Hematopoietic multipotent progenitor cell treated with erythropoietin and hydrocortisone succinate and interleukin-3 and kit ligand, for 6 days (in vitro differentiated cells): ENCODE results near the gene MTREX.

Experiments
- DNase-seq: peaks from one replicate; pipeline ENCODE4 v3.0.0-alpha.2; 2015

The MTREX gene

GRCh38 chr5:55385846-55386245, 78.1 kb downstream of the MTREX start:
- DNase-seq: no peak

- no peak for DNase-seq
Observed at GRCh38 chr5:55386356-55386755, 78.6 kb downstream of the MTREX start.

- DNase-seq: no peak
Observed at GRCh38 chr5:55387865-55388264, 80.1 kb downstream of the MTREX start.

- no peak for DNase-seq
Observed at GRCh38 chr5:55391707-55392106, 83.9 kb downstream of the MTREX start.

GRCh38 chr5:55392669-55393068, 84.9 kb downstream of the MTREX start:
- no peak for DNase-seq

- no peak for DNase-seq
Observed at GRCh38 chr5:55393501-55394175, 85.8 kb downstream of the MTREX start.

- no peak for DNase-seq
Observed at GRCh38 chr5:55402199-55402598, 94.4 kb downstream of the MTREX start.

GRCh38 chr5:55406292-55406691, 98.5 kb downstream of the MTREX start:
- DNase-seq: no peak

GRCh38 chr5:55407059-55407684, 99.4 kb downstream of the MTREX start:
- DNase-seq: peak; percentile 58

- no peak for DNase-seq
Observed at GRCh38 chr5:55407984-55408383, 100.2 kb downstream of the MTREX start.

- DNase-seq: no peak
Observed at GRCh38 chr5:55409775-55410174, 102.0 kb downstream of the MTREX start.

GRCh38 chr5:55410845-55411244, 103.1 kb downstream of the MTREX start:
- DNase-seq: peak; percentile 16

- peak; percentile 16 for DNase-seq
Observed at GRCh38 chr5:55411876-55412275, 104.1 kb downstream of the MTREX start.

GRCh38 chr5:55413644-55414043, 105.9 kb downstream of the MTREX start:
- DNase-seq: no peak

- no peak for DNase-seq
Observed at GRCh38 chr5:55415071-55415470, 107.3 kb downstream of the MTREX start.

GRCh38 chr5:55416306-55416705, 108.5 kb downstream of the MTREX start:
- no peak for DNase-seq

- DNase-seq: no peak
Observed at GRCh38 chr5:55418994-55419968, 111.5 kb downstream of the MTREX start.

GRCh38 chr5:55421074-55421529, 113.3 kb downstream of the MTREX start:
- no peak for DNase-seq

- no peak for DNase-seq
Observed at GRCh38 chr5:55426455-55426854, 118.7 kb downstream of the MTREX start.

GRCh38 chr5:55427157-55427556, 119.4 kb downstream of the MTREX start:
- DNase-seq: peak; percentile 78

- DNase-seq: no peak
Observed at GRCh38 chr5:55429221-55429612, 121.4 kb downstream of the MTREX start.

GRCh38 chr5:55429613-55430253, 121.9 kb downstream of the MTREX start:
- DNase-seq: no peak

GRCh38 chr5:55432549-55432948, 124.8 kb downstream of the MTREX start:
- DNase-seq: no peak
